WTC11 (cell line): Measurements from ENCODE around the gene CYP27C1. TPM values are rescaled to one million over a fixed set of nuclear protein-coding genes. Genes with fewer than 3 reads are reported as not detected.

ENCODE experiments used
- ATAC-seq: fragments of 200-7000 bp; cut with Tn5 transposase; 2 replicates; pipeline ENCODE4 v1.10.0; 2021; ENCODE audit warnings: mild to moderate bottlenecking, moderate library complexity
- CTCF ChIA-PET: fragments of 300-600 bp; sonication (Branson Sonifier 250); formaldehyde crosslinking; loops from one replicate; lab custom pipeline; 2021; ENCODE audit warnings: antibody characterized with exemption; lab: Charles Lee
- POLR2A ChIA-PET: fragments of 350-600 bp; sonication (Branson Sonifier 250); formaldehyde crosslinking; loops from one replicate; lab custom pipeline; 2021; ENCODE audit warnings: antibody characterized with exemption; lab: Charles Lee
- DNase-seq: peaks from one replicate; pipeline ENCODE4 v3.0.0; 2021; ENCODE audit warnings: low spot score
- H3K27ac Mint-ChIP-seq: 2 replicates; pipeline ENCODE4 v1.8.0; 2021; ENCODE audit warnings: mixed read lengths
- H3K27me3 Mint-ChIP-seq: 2 replicates; pipeline ENCODE4 v1.8.0; 2021; ENCODE audit warnings: low read depth, mild to moderate bottlenecking, moderate library complexity, mixed read lengths
- H3K36me3 Mint-ChIP-seq: 2 replicates; pipeline ENCODE4 v1.8.0; 2021; ENCODE audit warnings: mixed read lengths
- H3K4me1 Mint-ChIP-seq: 2 replicates; pipeline ENCODE4 v1.8.0; 2022; ENCODE audit warnings: mixed read lengths
- H3K4me3 Mint-ChIP-seq: 2 replicates; pipeline ENCODE4 v1.8.0; 2021; ENCODE audit warnings: mild to moderate bottlenecking, moderate library complexity, mixed read lengths
- H3K9me3 Mint-ChIP-seq: 2 replicates; pipeline ENCODE4 v1.8.0; 2021; ENCODE audit warnings: mixed read lengths
- ELF4 ChIP-seq: sonication (generic); formaldehyde crosslinking; IDR thresholded peaks from 2 replicates; pipeline ENCODE4 v1.8.1; 2022; ENCODE audit warnings: low read depth, mild to moderate bottlenecking, moderate library complexity, missing genetic modification reagents
- ETV6 ChIP-seq: sonication (generic); formaldehyde crosslinking; IDR thresholded peaks from 2 replicates; pipeline ENCODE4 v1.8.1; 2022; ENCODE audit warnings: mild to moderate bottlenecking, missing genetic modification reagents
- MXD4 ChIP-seq: fragments of 250-450 bp; sonication (Bioruptor Pico); IDR thresholded peaks from 2 replicates; pipeline ENCODE4 v1.8.0; 2021; ENCODE audit warnings: mild to moderate bottlenecking, moderate library complexity, borderline replicate concordance
- NFATC4 ChIP-seq: fragments of 250-450 bp; sonication (Bioruptor Pico); IDR thresholded peaks from 2 replicates; pipeline ENCODE4 v1.9.0; 2021; ENCODE audit warnings: mild to moderate bottlenecking
- NFE2L1 ChIP-seq: sonication (generic); formaldehyde crosslinking; IDR thresholded peaks from 2 replicates; pipeline ENCODE4 v1.8.1; 2023; ENCODE audit warnings: missing genetic modification reagents
- NR1H2 ChIP-seq: sonication (generic); formaldehyde crosslinking; IDR thresholded peaks from 2 replicates; pipeline ENCODE4 v1.9.0; 2021; ENCODE audit warnings: mild to moderate bottlenecking, moderate library complexity, missing genetic modification reagents
- NR3C1 ChIP-seq: sonication (generic); formaldehyde crosslinking; conservative IDR thresholded peaks from 2 replicates; pipeline ENCODE4 v1.8.1; 2023; ENCODE audit warnings: low read depth, mild to moderate bottlenecking, missing genetic modification reagents
- SOX15 ChIP-seq: fragments of 250-450 bp; sonication (Bioruptor Pico); IDR thresholded peaks from 2 replicates; pipeline ENCODE4 v1.9.0; 2021; ENCODE audit warnings: mild to moderate bottlenecking
- ZNF219 ChIP-seq: sonication (generic); formaldehyde crosslinking; IDR thresholded peaks from 2 replicates; pipeline ENCODE4 v1.8.0; 2023; ENCODE audit warnings: missing genetic modification reagents, mild to moderate bottlenecking, borderline replicate concordance
- total RNA-seq: library from RNA; stranded (reverse); gene quantifications from 3 replicates; pipeline ENCODE4 v1.2.3, GENCODE V29; 2021
- TF ChIP-seq, protein P1 (sequence below): sonication (generic); formaldehyde crosslinking; IDR thresholded peaks from 2 replicates; pipeline ENCODE4 v1.8.0; 2023; ENCODE audit warnings: missing genetic modification reagents, mild to moderate bottlenecking, borderline replicate concordance
- TF ChIP-seq, protein P2 (sequence below): sonication (generic); formaldehyde crosslinking; IDR thresholded peaks from 2 replicates; pipeline ENCODE4 v1.8.0; 2023; ENCODE audit warnings: missing genetic modification reagents
- TF ChIP-seq, protein P3 (sequence below): fragments of 250-450 bp; sonication (Bioruptor Pico); IDR thresholded peaks from 2 replicates; pipeline ENCODE4 v1.9.0; 2021; ENCODE audit warnings: mild to moderate bottlenecking
- TF ChIP-seq, protein P4 (sequence below): fragments of 250-450 bp; sonication (Bioruptor Pico); IDR thresholded peaks from 2 replicates; pipeline ENCODE4 v1.9.0; 2021; ENCODE audit warnings: moderate library complexity, mild to moderate bottlenecking, inconsistent platforms, borderline replicate concordance
- TF ChIP-seq, protein P5 (sequence below): sonication (generic); formaldehyde crosslinking; IDR thresholded peaks from 2 replicates; pipeline ENCODE4 v1.8.0; 2022; ENCODE audit warnings: mild to moderate bottlenecking, missing genetic modification reagents

CYP27C1 gene
- total RNA-seq, 1 experiment from 2014 or later: 2.4 TPM

DNA sequence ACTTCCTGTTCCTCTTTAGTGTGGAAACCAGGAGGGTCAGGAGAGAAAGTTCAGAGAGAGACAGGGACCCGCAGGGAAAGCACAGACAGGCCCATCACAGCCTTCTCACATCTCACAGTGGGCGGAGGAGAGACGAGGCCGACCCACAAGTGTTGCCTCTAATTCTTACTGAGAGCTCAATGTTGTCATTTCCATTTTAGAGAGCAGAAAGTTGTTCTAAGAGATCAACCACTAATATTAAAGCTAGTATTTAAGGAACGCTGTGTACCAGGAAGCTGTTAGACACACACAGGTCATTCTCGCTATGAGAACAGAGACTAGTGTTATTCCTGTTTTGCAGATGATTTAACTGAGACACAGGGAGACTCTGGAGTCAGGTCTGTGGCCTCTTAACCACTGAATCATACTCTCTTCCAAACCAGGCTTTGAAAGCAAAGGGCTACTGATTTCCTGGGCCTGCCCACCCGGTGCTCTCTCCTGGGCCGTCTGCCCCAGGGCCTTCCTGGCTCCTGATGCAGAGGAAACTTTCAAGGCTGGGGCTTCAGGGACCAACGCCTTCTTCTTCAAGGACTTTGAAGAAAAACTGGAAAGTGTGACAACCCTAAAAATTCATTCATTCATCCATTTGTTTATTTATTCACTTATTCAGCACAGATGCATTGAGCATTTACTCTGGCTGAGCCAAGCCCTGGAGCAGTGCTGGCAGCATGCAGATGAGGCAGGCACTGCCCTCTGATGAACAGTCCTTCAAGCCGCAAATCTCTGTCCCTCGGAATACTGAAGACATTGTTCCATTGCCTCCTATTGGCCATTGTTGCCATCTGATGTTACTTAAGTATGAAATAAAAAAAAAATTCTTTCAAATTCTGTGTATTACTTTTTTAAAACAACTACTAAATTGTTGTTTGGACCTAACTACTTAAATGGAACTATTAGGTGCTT lies 76.0 kb downstream of the CYP27C1 start (continued):
- TF ChIP-seq, protein P1, sequence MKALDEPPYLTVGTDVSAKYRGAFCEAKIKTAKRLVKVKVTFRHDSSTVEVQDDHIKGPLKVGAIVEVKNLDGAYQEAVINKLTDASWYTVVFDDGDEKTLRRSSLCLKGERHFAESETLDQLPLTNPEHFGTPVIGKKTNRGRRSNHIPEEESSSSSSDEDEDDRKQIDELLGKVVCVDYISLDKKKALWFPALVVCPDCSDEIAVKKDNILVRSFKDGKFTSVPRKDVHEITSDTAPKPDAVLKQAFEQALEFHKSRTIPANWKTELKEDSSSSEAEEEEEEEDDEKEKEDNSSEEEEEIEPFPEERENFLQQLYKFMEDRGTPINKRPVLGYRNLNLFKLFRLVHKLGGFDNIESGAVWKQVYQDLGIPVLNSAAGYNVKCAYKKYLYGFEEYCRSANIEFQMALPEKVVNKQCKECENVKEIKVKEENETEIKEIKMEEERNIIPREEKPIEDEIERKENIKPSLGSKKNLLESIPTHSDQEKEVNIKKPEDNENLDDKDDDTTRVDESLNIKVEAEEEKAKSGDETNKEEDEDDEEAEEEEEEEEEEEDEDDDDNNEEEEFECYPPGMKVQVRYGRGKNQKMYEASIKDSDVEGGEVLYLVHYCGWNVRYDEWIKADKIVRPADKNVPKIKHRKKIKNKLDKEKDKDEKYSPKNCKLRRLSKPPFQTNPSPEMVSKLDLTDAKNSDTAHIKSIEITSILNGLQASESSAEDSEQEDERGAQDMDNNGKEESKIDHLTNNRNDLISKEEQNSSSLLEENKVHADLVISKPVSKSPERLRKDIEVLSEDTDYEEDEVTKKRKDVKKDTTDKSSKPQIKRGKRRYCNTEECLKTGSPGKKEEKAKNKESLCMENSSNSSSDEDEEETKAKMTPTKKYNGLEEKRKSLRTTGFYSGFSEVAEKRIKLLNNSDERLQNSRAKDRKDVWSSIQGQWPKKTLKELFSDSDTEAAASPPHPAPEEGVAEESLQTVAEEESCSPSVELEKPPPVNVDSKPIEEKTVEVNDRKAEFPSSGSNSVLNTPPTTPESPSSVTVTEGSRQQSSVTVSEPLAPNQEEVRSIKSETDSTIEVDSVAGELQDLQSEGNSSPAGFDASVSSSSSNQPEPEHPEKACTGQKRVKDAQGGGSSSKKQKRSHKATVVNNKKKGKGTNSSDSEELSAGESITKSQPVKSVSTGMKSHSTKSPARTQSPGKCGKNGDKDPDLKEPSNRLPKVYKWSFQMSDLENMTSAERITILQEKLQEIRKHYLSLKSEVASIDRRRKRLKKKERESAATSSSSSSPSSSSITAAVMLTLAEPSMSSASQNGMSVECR (CRISPR knock-in tag): no peak
- no peak for TF ChIP-seq ELF4 (CRISPR knock-in tag)
- no peak for TF ChIP-seq NFATC4 (CRISPR knock-in tag)
- TF ChIP-seq, protein P2, sequence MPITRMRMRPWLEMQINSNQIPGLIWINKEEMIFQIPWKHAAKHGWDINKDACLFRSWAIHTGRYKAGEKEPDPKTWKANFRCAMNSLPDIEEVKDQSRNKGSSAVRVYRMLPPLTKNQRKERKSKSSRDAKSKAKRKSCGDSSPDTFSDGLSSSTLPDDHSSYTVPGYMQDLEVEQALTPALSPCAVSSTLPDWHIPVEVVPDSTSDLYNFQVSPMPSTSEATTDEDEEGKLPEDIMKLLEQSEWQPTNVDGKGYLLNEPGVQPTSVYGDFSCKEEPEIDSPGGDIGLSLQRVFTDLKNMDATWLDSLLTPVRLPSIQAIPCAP: no peak
- TF ChIP-seq MXD4 (CRISPR knock-in tag): no peak
- TF ChIP-seq, all 79 proteins: peak for 0

DNA sequence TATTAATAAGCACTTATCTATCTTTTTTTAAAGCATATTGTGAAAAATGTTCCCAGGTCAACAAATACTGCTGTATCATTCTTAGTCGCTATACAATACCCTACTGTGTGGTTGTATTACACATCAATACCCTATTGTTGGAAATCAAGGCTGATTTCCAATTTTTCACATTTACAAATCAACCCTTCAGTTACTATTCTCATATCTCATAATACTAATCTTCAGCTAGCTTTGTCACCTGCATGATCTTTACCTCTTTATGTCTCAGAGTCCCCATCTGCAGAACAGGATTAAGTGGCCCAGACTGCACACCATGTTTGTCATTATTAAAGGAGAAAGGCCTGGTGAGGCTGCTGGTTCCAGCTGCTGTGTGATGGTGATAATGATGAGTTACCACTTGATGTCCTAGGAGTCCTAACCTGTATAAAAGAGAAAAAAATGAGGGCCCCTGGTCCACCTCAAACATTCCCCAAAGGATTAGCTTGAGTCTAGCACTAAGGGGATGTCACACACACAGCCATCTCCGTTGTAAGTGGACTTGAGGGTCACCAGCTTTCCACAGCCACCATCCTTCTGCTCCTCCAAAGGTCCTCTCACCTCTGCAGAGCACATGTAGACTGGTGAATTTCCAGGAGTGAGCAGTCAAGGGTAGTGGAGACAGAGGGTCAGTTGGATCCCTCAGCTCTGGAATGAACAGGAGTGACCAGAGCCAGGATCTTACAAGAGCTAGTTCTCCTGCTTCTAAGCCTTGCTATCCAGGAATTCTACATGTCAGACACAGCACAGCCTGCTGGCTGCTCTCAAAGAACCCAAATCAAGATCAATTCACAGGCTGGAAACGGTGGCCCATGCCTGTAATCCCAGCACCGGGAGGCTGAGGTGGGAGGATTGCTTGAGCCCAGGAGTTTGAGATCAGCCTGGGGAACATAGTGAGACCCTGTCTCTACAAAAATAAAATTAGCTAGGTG lies 77.2 kb downstream of the CYP27C1 start:
- Mint-ChIP-seq H3K9me3 (peaks cover 12% of the 10 kb centered on the region), H3K27me3 (no peaks in the 10 kb centered on the region), H3K4me3 (no peak overlapping the region), H3K27ac (no peak overlapping the region), H3K4me1 (peaks cover 9% of the 10 kb centered on the region), H3K36me3 (no peaks in the 10 kb centered on the region; the same call in 1 of the 2 replicates)
- CTCF ChIA-PET: interaction anchor here (1.2 kb wide), 2 partner anchors 15 to 75 kb away, joined by 6 to 7 read pairs; no protein-coding TSS in a partner anchor
- POLR2A ChIA-PET: no interaction called here
- no peak for DNase-seq
- TF ChIP-seq ETV6 (CRISPR knock-in tag) (no peak), NR1H2 (no peak), NR3C1 (CRISPR knock-in tag) (no peak), ZNF219 (no peak), SOX15 (CRISPR knock-in tag) (no peak), NFE2L1 (CRISPR knock-in tag) (no peak)
- TF ChIP-seq, protein P3, sequence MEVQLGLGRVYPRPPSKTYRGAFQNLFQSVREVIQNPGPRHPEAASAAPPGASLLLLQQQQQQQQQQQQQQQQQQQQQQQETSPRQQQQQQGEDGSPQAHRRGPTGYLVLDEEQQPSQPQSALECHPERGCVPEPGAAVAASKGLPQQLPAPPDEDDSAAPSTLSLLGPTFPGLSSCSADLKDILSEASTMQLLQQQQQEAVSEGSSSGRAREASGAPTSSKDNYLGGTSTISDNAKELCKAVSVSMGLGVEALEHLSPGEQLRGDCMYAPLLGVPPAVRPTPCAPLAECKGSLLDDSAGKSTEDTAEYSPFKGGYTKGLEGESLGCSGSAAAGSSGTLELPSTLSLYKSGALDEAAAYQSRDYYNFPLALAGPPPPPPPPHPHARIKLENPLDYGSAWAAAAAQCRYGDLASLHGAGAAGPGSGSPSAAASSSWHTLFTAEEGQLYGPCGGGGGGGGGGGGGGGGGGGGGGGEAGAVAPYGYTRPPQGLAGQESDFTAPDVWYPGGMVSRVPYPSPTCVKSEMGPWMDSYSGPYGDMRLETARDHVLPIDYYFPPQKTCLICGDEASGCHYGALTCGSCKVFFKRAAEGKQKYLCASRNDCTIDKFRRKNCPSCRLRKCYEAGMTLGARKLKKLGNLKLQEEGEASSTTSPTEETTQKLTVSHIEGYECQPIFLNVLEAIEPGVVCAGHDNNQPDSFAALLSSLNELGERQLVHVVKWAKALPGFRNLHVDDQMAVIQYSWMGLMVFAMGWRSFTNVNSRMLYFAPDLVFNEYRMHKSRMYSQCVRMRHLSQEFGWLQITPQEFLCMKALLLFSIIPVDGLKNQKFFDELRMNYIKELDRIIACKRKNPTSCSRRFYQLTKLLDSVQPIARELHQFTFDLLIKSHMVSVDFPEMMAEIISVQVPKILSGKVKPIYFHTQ: no peak
- TF ChIP-seq, protein P4, sequence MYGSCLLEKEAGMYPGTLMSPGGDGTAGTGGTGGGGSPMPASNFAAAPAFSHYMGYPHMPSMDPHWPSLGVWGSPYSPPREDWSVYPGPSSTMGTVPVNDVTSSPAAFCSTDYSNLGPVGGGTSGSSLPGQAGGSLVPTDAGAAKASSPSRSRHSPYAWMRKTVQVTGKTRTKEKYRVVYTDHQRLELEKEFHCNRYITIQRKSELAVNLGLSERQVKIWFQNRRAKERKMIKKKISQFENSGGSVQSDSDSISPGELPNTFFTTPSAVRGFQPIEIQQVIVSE (CRISPR knock-in tag): no peak
- TF ChIP-seq, protein P5, sequence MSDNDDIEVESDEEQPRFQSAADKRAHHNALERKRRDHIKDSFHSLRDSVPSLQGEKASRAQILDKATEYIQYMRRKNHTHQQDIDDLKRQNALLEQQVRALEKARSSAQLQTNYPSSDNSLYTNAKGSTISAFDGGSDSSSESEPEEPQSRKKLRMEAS (CRISPR knock-in tag): no peak
- no peak for ATAC-seq
